Neural progenitor cell (in vitro differentiated cells): Measurements from ENCODE around the gene RAB27A. TPM values are rescaled to one million over a fixed set of nuclear protein-coding genes. Genes with fewer than 3 reads are reported as not detected.

Source experiments
- DNase-seq: peaks from one replicate; pipeline ENCODE4 v3.0.0-alpha.2; 2016; ENCODE audit warnings: low spot score
- H2AFZ ChIP-seq: fragments of 200-600 bp; sonication (generic); replicated peaks from 2 replicates; pipeline ENCODE4 v1.6.1; 2016; ENCODE audit warnings: antibody characterized with exemption
- H3F3A ChIP-seq: fragments of 200-600 bp; sonication (generic); 2 replicates; pipeline ENCODE4 v1.6.1; 2016; ENCODE audit warnings: antibody characterized with exemption, low read depth
- H3K27ac ChIP-seq: fragments of 200-600 bp; sonication (generic); 2 replicates; pipeline ENCODE4 v1.5.1; 2016; ENCODE audit warnings: mild to moderate bottlenecking
- H3K27me3 ChIP-seq: fragments of 200-600 bp; sonication (generic); 2 replicates; pipeline ENCODE4 v1.6.1; 2016; ENCODE audit warnings: mild to moderate bottlenecking, moderate library complexity
- H3K36me3 ChIP-seq: fragments of 200-600 bp; sonication (generic); 2 replicates; pipeline ENCODE4 v1.5.1; 2016
- H3K4me1 ChIP-seq: fragments of 200-600 bp; sonication (generic); 2 replicates; pipeline ENCODE4 v1.6.1; 2016; ENCODE audit warnings: mixed run types
- H3K4me2 ChIP-seq: fragments of 200-600 bp; sonication (generic); 2 replicates; pipeline ENCODE4 v1.6.1; 2016
- H3K4me3 ChIP-seq: fragments of 200-600 bp; sonication (generic); 2 replicates; pipeline ENCODE4 v1.5.1; 2016
- H3K79me2 ChIP-seq: fragments of 200-600 bp; sonication (generic); 2 replicates; pipeline ENCODE4 v1.6.1; 2016; ENCODE audit warnings: low read depth
- H3K9ac ChIP-seq: fragments of 200-600 bp; sonication (generic); 2 replicates; pipeline ENCODE4 v1.6.1; 2016
- H3K9me3 ChIP-seq: fragments of 200-600 bp; sonication (generic); 2 replicates; pipeline ENCODE4 v1.5.1; 2016; ENCODE audit warnings: low read depth
- H4K20me1 ChIP-seq: fragments of 200-600 bp; sonication (generic); 2 replicates; pipeline ENCODE4 v1.6.1; 2016; ENCODE audit warnings: low read depth
- H3K27ac Mint-ChIP-seq: 3 replicates; pipeline ENCODE4 v1.8.0; 2021; ENCODE audit warnings: mixed read lengths
- H3K27me3 Mint-ChIP-seq: 2 replicates; pipeline ENCODE4 v1.8.0; 2022; ENCODE audit warnings: low read depth, mild to moderate bottlenecking, inconsistent platforms, moderate library complexity, mixed read lengths; ENCODE audit not compliant: insufficient read depth
- H3K36me3 Mint-ChIP-seq: 3 replicates; pipeline ENCODE4 v1.8.0; 2021; ENCODE audit warnings: mixed read lengths
- H3K4me1 Mint-ChIP-seq: 3 replicates; pipeline ENCODE4 v1.8.0; 2021; ENCODE audit warnings: mixed read lengths
- H3K4me3 Mint-ChIP-seq: 3 replicates; pipeline ENCODE4 v1.8.0; 2021; ENCODE audit warnings: mild to moderate bottlenecking, moderate library complexity, mixed read lengths
- H3K9me3 Mint-ChIP-seq: 3 replicates; pipeline ENCODE4 v1.8.0; 2020; ENCODE audit warnings: mixed read lengths
- EZH2 ChIP-seq: fragments of 200-600 bp; sonication (generic); IDR thresholded peaks from 2 replicates; pipeline ENCODE4 v1.6.1; 2017; ENCODE audit warnings: antibody characterized with exemption, mild to moderate bottlenecking, moderate library complexity
- EZH2phosphoT487 ChIP-seq: fragments of 200-600 bp; sonication (generic); IDR thresholded peaks from 2 replicates; pipeline ENCODE4 v1.6.1; 2017; ENCODE audit warnings: antibody characterized with exemption
- total RNA-seq: library from RNA; depleted of rRNA; stranded (reverse); fragments of >200 nt; gene quantifications from 2 replicates; pipeline ENCODE4 v1.2.3, GENCODE V29; 2015; ENCODE audit warnings: low replicate concordance
- TF ChIP-seq, protein P1 (sequence below): fragments of 200-600 bp; sonication (generic); IDR thresholded peaks from 2 replicates; pipeline ENCODE4 v1.5.1; 2017; ENCODE audit warnings: antibody characterized with exemption, mild to moderate bottlenecking

RAB27A gene
- total RNA-seq, 1 donor from 2014 or later, result 3.6 TPM

DNA sequence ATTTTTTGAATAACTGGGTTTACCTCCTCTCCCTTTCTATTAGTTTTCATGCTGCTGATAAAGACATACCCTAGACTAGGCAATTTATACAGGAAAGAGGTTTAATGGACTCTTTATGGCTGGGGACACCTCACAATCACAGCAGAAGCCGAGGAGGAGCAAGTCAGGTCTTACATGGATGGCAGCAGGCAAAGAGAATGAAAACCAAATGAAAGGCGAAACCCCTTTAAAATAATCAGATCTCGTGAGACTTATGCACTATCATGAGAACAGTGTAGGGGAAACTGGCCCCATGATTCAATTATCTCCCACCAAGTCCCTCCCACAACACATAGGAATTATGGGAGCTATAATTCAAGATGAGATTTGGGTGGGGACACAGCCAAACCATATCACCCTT lies 90.9 kb downstream of the RAB27A start:
- Histone ChIP-seq H3F3A (peaks cover 9% of the 10 kb centered on the region), H2AFZ (no peak overlapping the region), H3K4me1 (peaks cover 15% of the 10 kb centered on the region), H3K9ac (no peak overlapping the region), H3K36me3 (no peaks in the 10 kb centered on the region), H3K9me3 (peaks cover 4% of the 10 kb centered on the region), H3K4me2 (no peak overlapping the region), H3K27ac (no peak overlapping the region), H3K79me2 (peaks cover 34% of the 10 kb centered on the region), H3K27me3 (no peaks in the 10 kb centered on the region), H3K4me3 (no peak overlapping the region), H4K20me1 (peaks cover 28% of the 10 kb centered on the region)
- H3K36me3 Mint-ChIP-seq, result no peaks in the 10 kb centered on the region
- no peaks in the 10 kb centered on the region for H3K9me3 Mint-ChIP-seq
- peaks cover 5% of the 10 kb centered on the region for H3K4me1 Mint-ChIP-seq
- H3K4me3 Mint-ChIP-seq, result peak overlapping the region; percentile 17
- TF ChIP-seq, protein P1, sequence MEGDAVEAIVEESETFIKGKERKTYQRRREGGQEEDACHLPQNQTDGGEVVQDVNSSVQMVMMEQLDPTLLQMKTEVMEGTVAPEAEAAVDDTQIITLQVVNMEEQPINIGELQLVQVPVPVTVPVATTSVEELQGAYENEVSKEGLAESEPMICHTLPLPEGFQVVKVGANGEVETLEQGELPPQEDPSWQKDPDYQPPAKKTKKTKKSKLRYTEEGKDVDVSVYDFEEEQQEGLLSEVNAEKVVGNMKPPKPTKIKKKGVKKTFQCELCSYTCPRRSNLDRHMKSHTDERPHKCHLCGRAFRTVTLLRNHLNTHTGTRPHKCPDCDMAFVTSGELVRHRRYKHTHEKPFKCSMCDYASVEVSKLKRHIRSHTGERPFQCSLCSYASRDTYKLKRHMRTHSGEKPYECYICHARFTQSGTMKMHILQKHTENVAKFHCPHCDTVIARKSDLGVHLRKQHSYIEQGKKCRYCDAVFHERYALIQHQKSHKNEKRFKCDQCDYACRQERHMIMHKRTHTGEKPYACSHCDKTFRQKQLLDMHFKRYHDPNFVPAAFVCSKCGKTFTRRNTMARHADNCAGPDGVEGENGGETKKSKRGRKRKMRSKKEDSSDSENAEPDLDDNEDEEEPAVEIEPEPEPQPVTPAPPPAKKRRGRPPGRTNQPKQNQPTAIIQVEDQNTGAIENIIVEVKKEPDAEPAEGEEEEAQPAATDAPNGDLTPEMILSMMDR, result no peak
- TF ChIP-seq EZH2 (no peak), EZH2phosphoT487 (no peak)
- DNase-seq, result no peak
- H3K27me3 Mint-ChIP-seq, result peaks cover 3% of the 10 kb centered on the region
- H3K27ac Mint-ChIP-seq, result no peak overlapping the region

- Histone ChIP-seq H3K36me3 (no peaks in the 10 kb centered on the region), H3K9me3 (peaks cover 4% of the 10 kb centered on the region), H3K27ac (no peak overlapping the region), H2AFZ (peak overlapping the region; percentile 98), H3F3A (peaks cover 9% of the 10 kb centered on the region), H3K4me3 (peak overlapping the region; percentile 80), H4K20me1 (peaks cover 38% of the 10 kb centered on the region), H3K4me2 (peak overlapping the region; percentile 84), H3K27me3 (no peaks in the 10 kb centered on the region), H3K9ac (no peak overlapping the region), H3K4me1 (peaks cover 15% of the 10 kb centered on the region), H3K79me2 (peaks cover 44% of the 10 kb centered on the region)
- peaks cover 3% of the 10 kb centered on the region for H3K27me3 Mint-ChIP-seq
- DNase-seq, result no peak
- no peak overlapping the region for H3K27ac Mint-ChIP-seq
- no peak overlapping the region for H3K4me3 Mint-ChIP-seq
- no peaks in the 10 kb centered on the region for H3K9me3 Mint-ChIP-seq
- TF ChIP-seq, protein P1, result no peak
- TF ChIP-seq EZH2 (no peak), EZH2phosphoT487 (no peak)
- H3K36me3 Mint-ChIP-seq, result no peaks in the 10 kb centered on the region
- peaks cover 5% of the 10 kb centered on the region for H3K4me1 Mint-ChIP-seq
These were observed 91.9 kb downstream of the RAB27A start for GRCh38 chr15:55197719-55198118.

DNA sequence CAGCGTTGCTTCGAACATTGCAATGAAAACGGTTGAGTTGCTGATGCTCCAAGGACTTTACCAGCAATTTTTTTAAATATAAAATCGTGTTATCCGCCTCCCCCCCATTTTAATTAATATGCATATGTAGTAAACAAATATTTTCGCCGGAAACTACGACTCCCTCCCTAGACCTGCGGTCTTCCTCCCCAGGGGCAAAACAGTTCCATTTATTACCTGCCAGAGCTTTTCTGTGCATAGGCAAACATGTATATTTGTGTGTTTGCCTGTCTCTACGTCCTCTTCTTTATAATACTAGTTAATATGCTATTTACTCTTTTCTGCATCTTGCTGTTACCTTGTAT lies 92.3 kb downstream of the RAB27A start:
- Mint-ChIP-seq H3K4me3 (no peak overlapping the region), H3K27me3 (peaks cover 3% of the 10 kb centered on the region), H3K36me3 (no peaks in the 10 kb centered on the region), H3K4me1 (peaks cover 5% of the 10 kb centered on the region), H3K9me3 (no peaks in the 10 kb centered on the region), H3K27ac (no peak overlapping the region)
- Histone ChIP-seq H3K27ac (peak overlapping the region; percentile 71), H2AFZ (peak overlapping the region; percentile 98), H3F3A (peaks cover 9% of the 10 kb centered on the region), H3K9ac (peak overlapping the region; percentile 49), H3K4me3 (peak overlapping the region; percentile 80), H4K20me1 (peaks cover 40% of the 10 kb centered on the region), H3K4me1 (peaks cover 15% of the 10 kb centered on the region), H3K4me2 (peak overlapping the region; percentile 84), H3K27me3 (no peaks in the 10 kb centered on the region), H3K9me3 (peaks cover 4% of the 10 kb centered on the region), H3K79me2 (peaks cover 47% of the 10 kb centered on the region), H3K36me3 (no peaks in the 10 kb centered on the region)
- DNase-seq, result no peak
- TF ChIP-seq EZH2 (no peak), EZH2phosphoT487 (no peak)
- TF ChIP-seq, protein P1, result no peak
